HCT116 (cell line): ENCODE data around the gene PANX2. TPM values are rescaled to one million over a fixed set of nuclear protein-coding genes. Genes with fewer than 3 reads are reported as not detected.

Experiments
- ATAC-seq: fragments of 200-7000 bp; cut with Tn5 transposase; 2 replicates; pipeline ENCODE4 v1.9.1; 2020; ENCODE audit warnings: mild to moderate bottlenecking, moderate library complexity
- BruUV-seq: library from RNA; stranded (reverse); fragments of 400-500 nt; replicated peaks from 2 replicates; lab custom pipeline; 2021; lab: Mats Ljungman, UMichigan
- CTCF ChIA-PET: fragments of 300-600 bp; sonication (Branson Sonifier 250); formaldehyde crosslinking; loops from one replicate; lab custom pipeline; 2021; ENCODE audit warnings: antibody characterized with exemption; lab: Charles Lee
- POLR2A ChIA-PET: fragments of 300-600, 350-600 bp; sonication (Branson Sonifier 250); formaldehyde crosslinking; loops from one replicate; lab custom pipeline; 2021; ENCODE audit warnings: antibody characterized with exemption; lab: Charles Lee
- RAD21 ChIA-PET, 2 experiments: fragments of 300-600 bp; sonication (Branson Sonifier 250); formaldehyde crosslinking; loops; one replicate each; lab custom pipeline; 2023; ENCODE audit warnings: low total read pairs in 2 of 2; ENCODE audit not compliant: uncharacterized antibody in 2 of 2, unreplicated experiment in 2 of 2, low non-redundant PET in 1 of 2; lab: Charles Lee
- DNase-seq: peaks from one replicate; pipeline ENCODE4 v3.0.0-alpha.2; 2010; ENCODE audit warnings: low read depth, low spot score
- H2AFZ ChIP-seq: fragments of 200-600 bp; shearing (Covaris generic), sonication (generic); 2 replicates; pipeline ENCODE4 v1.6.1; 2017; ENCODE audit warnings: low read depth, mixed run types, mixed read lengths, antibody characterized with exemption, low read length; ENCODE audit not compliant: poor library complexity, severe bottlenecking
- H3K27ac ChIP-seq: 2 replicates; pipeline ENCODE4 v1.5.1; 2012; ENCODE audit warnings: low read depth, low read length
- H3K27me3 ChIP-seq: fragments of 200-600 bp; sonication (generic); 2 replicates; pipeline ENCODE4 v1.6.1; 2016; ENCODE audit warnings: mixed run types, low read length, mixed read lengths; ENCODE audit not compliant: insufficient read depth
- H3K36me3 ChIP-seq, 2 experiments: fragments of 200-500 bp in 1 of 2; fragments of 200-600 bp in 1 of 2; sonication (Bioruptor generic) in 1 of 2; sonication (generic) in 1 of 2; 2 replicates each; pipeline versions ENCODE4 v1.5.1 to v1.6.1; 2014 to 2016; ENCODE audit warnings: low read length in 2 of 2, inconsistent platforms in 1 of 2, mixed read lengths in 1 of 2, mixed run types in 1 of 2; ENCODE audit not compliant: insufficient read depth in 2 of 2, control insufficient read depth in 1 of 2
- H3K4me1 ChIP-seq, 2 experiments: fragments of 200-600 bp in 1 of 2; sonication (generic) in 1 of 2; 2 replicates each; pipeline versions ENCODE4 v1.5.1 to v1.6.1; 2012 to 2017; ENCODE audit warnings: low read length in 2 of 2, inconsistent platforms in 1 of 2, mild to moderate bottlenecking in 1 of 2, mixed read lengths in 1 of 2, mixed run types in 1 of 2, moderate library complexity in 1 of 2; ENCODE audit not compliant: insufficient read depth in 2 of 2, control insufficient read depth in 1 of 2
- H3K4me2 ChIP-seq: fragments of 200-600 bp; sonication (generic); 2 replicates; pipeline ENCODE4 v1.6.1; 2017; ENCODE audit warnings: mixed run types, low read length, mixed read lengths
- H3K4me3 ChIP-seq, 2 experiments: fragments of 200-600 bp in 1 of 2; sonication (generic) in 1 of 2; replicated peaks in 1 of 2; 2 replicates each; pipeline ENCODE4 v1.5.1; 2011 to 2016; ENCODE audit warnings: low read length in 2 of 2, control low read depth in 1 of 2, low read depth in 1 of 2, mild to moderate bottlenecking in 1 of 2, mixed read lengths in 1 of 2, mixed run types in 1 of 2
- H3K79me2 ChIP-seq: fragments of 200-600 bp; sonication (generic); 2 replicates; pipeline ENCODE4 v1.6.1; 2017; ENCODE audit warnings: mild to moderate bottlenecking, mixed run types, low read length, moderate library complexity, mixed read lengths; ENCODE audit not compliant: insufficient read depth
- H3K9ac ChIP-seq: fragments of 200-600 bp; sonication (generic); 2 replicates; pipeline ENCODE4 v1.6.1; 2016; ENCODE audit warnings: low read length, mixed read lengths
- H3K9me2 ChIP-seq: fragments of 200-600 bp; sonication (generic), shearing (Covaris generic); 2 replicates; pipeline ENCODE4 v1.6.1; 2017; ENCODE audit warnings: mixed run types, mild to moderate bottlenecking, moderate library complexity; ENCODE audit not compliant: insufficient read depth
- H3K9me3 ChIP-seq, 2 experiments: fragments of 200-500 bp in 1 of 2; fragments of 200-600 bp in 1 of 2; sonication (Bioruptor generic) in 1 of 2; sonication (generic) in 1 of 2; 2 replicates each; pipeline ENCODE4 v1.6.1; 2014 to 2017; ENCODE audit warnings: low read length in 2 of 2, mixed read lengths in 2 of 2, inconsistent platforms in 1 of 2, low read depth in 1 of 2, mild to moderate bottlenecking in 1 of 2, mixed run types in 1 of 2, moderate library complexity in 1 of 2; ENCODE audit not compliant: control insufficient read depth in 1 of 2, insufficient read depth in 1 of 2
- H4K20me1 ChIP-seq: fragments of 200-600 bp; sonication (generic), shearing (Covaris generic); 2 replicates; pipeline ENCODE4 v1.6.1; 2017; ENCODE audit warnings: mixed run types, mild to moderate bottlenecking, moderate library complexity; ENCODE audit not compliant: insufficient read depth
- CEBPB ChIP-seq: IDR thresholded peaks from 2 replicates; pipeline ENCODE4 v1.6.1; 2012; ENCODE audit warnings: low read depth
- EGR1 ChIP-seq: IDR thresholded peaks from 2 replicates; pipeline ENCODE4 v1.6.1; 2012; ENCODE audit warnings: low read depth
- EZH2 ChIP-seq: fragments of 200-600 bp; sonication (generic); IDR thresholded peaks from 2 replicates; pipeline ENCODE4 v1.6.1; 2017; ENCODE audit warnings: antibody characterized with exemption, mixed run types
- POLR2AphosphoS5 ChIP-seq: IDR thresholded peaks from 2 replicates; pipeline ENCODE4 v1.6.1; 2011; ENCODE audit warnings: mild to moderate bottlenecking, low read depth, low read length, moderate library complexity
- SIN3A ChIP-seq: IDR thresholded peaks from 2 replicates; pipeline ENCODE4 v1.6.1; 2012; ENCODE audit warnings: low read depth
- TCF7L2 ChIP-seq: IDR thresholded peaks from 2 replicates; pipeline ENCODE4 v1.7.0; 2011; ENCODE audit warnings: borderline replicate concordance, inconsistent platforms; ENCODE audit not compliant: insufficient read depth, insufficient read length; ENCODE audit errors: extremely low read depth
- YY1 ChIP-seq: IDR thresholded peaks from 2 replicates; pipeline ENCODE4 v1.6.1; 2011; ENCODE audit warnings: low read length, low read depth, moderate library complexity, mild to moderate bottlenecking; ENCODE audit not compliant: insufficient replicate concordance; ENCODE audit errors: extremely low read depth
- intact Hi-C: fragments of 100-400 bp; cut with micrococcal nuclease; formaldehyde crosslinking; loops from 2 replicates; pipeline ENCODE4 v1.10.0; 2022
- total RNA-seq: library from RNA; stranded (reverse); gene quantifications from one replicate; pipeline ENCODE4 v1.2.1, GENCODE V29; 2021; ENCODE audit not compliant: unreplicated experiment
- TF ChIP-seq, protein P1 (sequence below): IDR thresholded peaks from 2 replicates; pipeline ENCODE4 v1.6.1; 2012; ENCODE audit warnings: low read depth
- TF ChIP-seq, protein P2 (sequence below), 3 experiments: fragments of 200-600 bp in 1 of 3; sonication (generic) in 1 of 3; IDR thresholded peaks in 2 of 3; conservative IDR thresholded peaks in 1 of 3; 2 replicates each; pipeline ENCODE4 v1.5.1; 2012 to 2017; ENCODE audit warnings: low read depth in 2 of 3, low read length in 2 of 3, antibody characterized with exemption in 1 of 3, borderline replicate concordance in 1 of 3, control low read depth in 1 of 3, mild to moderate bottlenecking in 1 of 3, mixed read lengths in 1 of 3, mixed run types in 1 of 3, moderate library complexity in 1 of 3; ENCODE audit not compliant: insufficient read depth in 1 of 3

Gene PANX2
- total RNA-seq, 1 experiment from 2014 or later: 8.0 TPM

DNA sequence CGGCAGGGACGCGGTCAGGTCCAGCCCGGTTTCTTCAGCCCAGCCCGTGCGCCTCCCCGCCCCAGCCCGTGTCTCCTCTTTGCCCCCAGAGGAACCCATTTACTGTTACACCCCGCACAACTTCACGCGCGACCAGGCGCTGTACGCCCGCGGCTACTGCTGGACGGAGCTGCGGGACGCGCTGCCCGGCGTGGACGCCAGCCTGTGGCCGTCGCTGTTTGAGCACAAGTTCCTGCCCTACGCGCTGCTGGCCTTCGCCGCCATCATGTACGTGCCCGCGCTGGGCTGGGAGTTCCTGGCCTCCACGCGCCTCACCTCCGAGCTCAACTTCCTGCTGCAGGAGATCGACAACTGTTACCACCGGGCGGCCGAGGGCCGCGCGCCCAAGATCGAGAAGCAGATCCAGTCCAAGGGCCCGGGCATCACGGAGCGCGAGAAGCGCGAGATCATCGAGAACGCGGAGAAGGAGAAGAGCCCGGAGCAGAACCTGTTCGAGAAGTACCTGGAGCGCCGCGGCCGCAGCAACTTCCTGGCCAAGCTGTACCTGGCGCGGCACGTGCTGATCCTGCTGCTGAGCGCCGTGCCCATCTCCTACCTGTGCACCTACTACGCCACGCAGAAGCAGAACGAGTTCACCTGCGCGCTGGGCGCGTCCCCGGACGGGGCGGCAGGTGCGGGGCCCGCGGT is 6.5 kb downstream of the PANX2 start:
- H3K4me2 ChIP-seq: no peak overlapping the region
- no peak for ATAC-seq
- ChIA-PET CTCF (no interaction called here), RAD21 (no interaction called here), POLR2A (no interaction called here)
- H3K9me2 ChIP-seq: no peaks in the 10 kb centered on the region
- no peaks in the 10 kb centered on the region for H3K9me3 ChIP-seq
- no peaks in the 10 kb centered on the region for H3K4me1 ChIP-seq
- H3K27me3 ChIP-seq: no peaks in the 10 kb centered on the region
- H3K4me3 ChIP-seq: no peak overlapping the region
- H3K9ac ChIP-seq: no peak overlapping the region
- H3K79me2 ChIP-seq: no peaks in the 10 kb centered on the region
- TF ChIP-seq YY1 (no peak), POLR2AphosphoS5 (no peak), CEBPB (no peak)
- H3K36me3 ChIP-seq: no peaks in the 10 kb centered on the region
- H4K20me1 ChIP-seq: no peaks in the 10 kb centered on the region
- intact Hi-C loops: no loop called here
- no TSS peak for BruUV-seq
- DNase-seq: no peak
- no peak overlapping the region for H2AFZ ChIP-seq
- no peak overlapping the region for H3K27ac ChIP-seq

GRCh38 chr22:50177537-50178470 is 7.3 kb downstream of the PANX2 start:
- POLR2A ChIA-PET: no interaction called here
- Histone ChIP-seq H3K27me3 (no peaks in the 10 kb centered on the region), H3K9me3 (no peaks in the 10 kb centered on the region), H2AFZ (no peak overlapping the region), H3K36me3 (no peaks in the 10 kb centered on the region), H3K4me1 (no peaks in the 10 kb centered on the region), H3K79me2 (no peaks in the 10 kb centered on the region), H4K20me1 (no peaks in the 10 kb centered on the region), H3K27ac (no peak overlapping the region), H3K4me2 (no peak overlapping the region), H3K4me3 (no peak overlapping the region), H3K9me2 (no peaks in the 10 kb centered on the region), H3K9ac (no peak overlapping the region)
- intact Hi-C loops: no loop called here
- ATAC-seq: no peak
- BruUV-seq: no TSS peak
- DNase-seq: no peak
- CTCF ChIA-PET: no interaction called here
- RAD21 ChIA-PET: no interaction called here
- TF ChIP-seq EZH2 (no peak), CEBPB (no peak), EGR1 (no peak), SIN3A (no peak), TCF7L2 (no peak)
- TF ChIP-seq, protein P1, sequence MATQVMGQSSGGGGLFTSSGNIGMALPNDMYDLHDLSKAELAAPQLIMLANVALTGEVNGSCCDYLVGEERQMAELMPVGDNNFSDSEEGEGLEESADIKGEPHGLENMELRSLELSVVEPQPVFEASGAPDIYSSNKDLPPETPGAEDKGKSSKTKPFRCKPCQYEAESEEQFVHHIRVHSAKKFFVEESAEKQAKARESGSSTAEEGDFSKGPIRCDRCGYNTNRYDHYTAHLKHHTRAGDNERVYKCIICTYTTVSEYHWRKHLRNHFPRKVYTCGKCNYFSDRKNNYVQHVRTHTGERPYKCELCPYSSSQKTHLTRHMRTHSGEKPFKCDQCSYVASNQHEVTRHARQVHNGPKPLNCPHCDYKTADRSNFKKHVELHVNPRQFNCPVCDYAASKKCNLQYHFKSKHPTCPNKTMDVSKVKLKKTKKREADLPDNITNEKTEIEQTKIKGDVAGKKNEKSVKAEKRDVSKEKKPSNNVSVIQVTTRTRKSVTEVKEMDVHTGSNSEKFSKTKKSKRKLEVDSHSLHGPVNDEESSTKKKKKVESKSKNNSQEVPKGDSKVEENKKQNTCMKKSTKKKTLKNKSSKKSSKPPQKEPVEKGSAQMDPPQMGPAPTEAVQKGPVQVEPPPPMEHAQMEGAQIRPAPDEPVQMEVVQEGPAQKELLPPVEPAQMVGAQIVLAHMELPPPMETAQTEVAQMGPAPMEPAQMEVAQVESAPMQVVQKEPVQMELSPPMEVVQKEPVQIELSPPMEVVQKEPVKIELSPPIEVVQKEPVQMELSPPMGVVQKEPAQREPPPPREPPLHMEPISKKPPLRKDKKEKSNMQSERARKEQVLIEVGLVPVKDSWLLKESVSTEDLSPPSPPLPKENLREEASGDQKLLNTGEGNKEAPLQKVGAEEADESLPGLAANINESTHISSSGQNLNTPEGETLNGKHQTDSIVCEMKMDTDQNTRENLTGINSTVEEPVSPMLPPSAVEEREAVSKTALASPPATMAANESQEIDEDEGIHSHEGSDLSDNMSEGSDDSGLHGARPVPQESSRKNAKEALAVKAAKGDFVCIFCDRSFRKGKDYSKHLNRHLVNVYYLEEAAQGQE: no peak
- TF ChIP-seq, protein P2, sequence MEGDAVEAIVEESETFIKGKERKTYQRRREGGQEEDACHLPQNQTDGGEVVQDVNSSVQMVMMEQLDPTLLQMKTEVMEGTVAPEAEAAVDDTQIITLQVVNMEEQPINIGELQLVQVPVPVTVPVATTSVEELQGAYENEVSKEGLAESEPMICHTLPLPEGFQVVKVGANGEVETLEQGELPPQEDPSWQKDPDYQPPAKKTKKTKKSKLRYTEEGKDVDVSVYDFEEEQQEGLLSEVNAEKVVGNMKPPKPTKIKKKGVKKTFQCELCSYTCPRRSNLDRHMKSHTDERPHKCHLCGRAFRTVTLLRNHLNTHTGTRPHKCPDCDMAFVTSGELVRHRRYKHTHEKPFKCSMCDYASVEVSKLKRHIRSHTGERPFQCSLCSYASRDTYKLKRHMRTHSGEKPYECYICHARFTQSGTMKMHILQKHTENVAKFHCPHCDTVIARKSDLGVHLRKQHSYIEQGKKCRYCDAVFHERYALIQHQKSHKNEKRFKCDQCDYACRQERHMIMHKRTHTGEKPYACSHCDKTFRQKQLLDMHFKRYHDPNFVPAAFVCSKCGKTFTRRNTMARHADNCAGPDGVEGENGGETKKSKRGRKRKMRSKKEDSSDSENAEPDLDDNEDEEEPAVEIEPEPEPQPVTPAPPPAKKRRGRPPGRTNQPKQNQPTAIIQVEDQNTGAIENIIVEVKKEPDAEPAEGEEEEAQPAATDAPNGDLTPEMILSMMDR (IDR thresholded peaks at IDR 0.05 in 2 of 3, conservative IDR thresholded peaks at IDR 0.05 in 1 of 3; ENCODE audit: borderline replicate concordance in 1 of 3, insufficient read depth in 1 of 3, low read depth in 2 of 3, low read length in 2 of 3): no peak
